Activated CD4-positive, CD25-positive, alpha-beta regulatory T cell (primary cell): ENCODE results near the gene ARHGAP26.

Experiments
- DNase-seq, 4 experiments: peaks; one replicate each; lab custom pipeline; 2025; lab: John Stamatoyannopoulos, UW

The ARHGAP26 gene

DNA sequence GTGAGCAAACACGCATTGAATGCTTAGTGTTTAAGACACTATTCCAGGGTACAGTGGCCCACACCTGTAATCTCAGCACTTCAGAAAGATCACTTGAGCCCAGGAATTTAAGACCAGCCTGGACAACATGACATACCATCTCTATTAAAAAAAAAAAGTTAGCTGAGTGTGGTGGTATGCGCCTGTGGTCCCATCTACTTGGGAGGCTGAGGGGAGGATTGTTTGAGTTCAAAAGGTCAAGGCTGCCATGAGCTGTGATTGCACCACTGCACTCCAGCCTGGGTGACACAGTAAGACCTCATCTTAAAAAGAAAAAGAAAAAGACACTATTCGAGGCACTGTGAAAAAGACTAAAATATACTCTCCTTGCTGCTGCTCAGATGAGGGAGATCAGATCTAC, 392.6 kb downstream of the ARHGAP26 start:
- no peak for DNase-seq

- DNase-seq: no peak
These were observed 394.4 kb downstream of the ARHGAP26 start for GRCh38 chr5:143164557-143164956.

GRCh38 chr5:143165049-143165880, 395.1 kb downstream of the ARHGAP26 start:
- DNase-seq: no peak

GRCh38 chr5:143166090-143166489, 395.9 kb downstream of the ARHGAP26 start:
- no peak for DNase-seq

DNA sequence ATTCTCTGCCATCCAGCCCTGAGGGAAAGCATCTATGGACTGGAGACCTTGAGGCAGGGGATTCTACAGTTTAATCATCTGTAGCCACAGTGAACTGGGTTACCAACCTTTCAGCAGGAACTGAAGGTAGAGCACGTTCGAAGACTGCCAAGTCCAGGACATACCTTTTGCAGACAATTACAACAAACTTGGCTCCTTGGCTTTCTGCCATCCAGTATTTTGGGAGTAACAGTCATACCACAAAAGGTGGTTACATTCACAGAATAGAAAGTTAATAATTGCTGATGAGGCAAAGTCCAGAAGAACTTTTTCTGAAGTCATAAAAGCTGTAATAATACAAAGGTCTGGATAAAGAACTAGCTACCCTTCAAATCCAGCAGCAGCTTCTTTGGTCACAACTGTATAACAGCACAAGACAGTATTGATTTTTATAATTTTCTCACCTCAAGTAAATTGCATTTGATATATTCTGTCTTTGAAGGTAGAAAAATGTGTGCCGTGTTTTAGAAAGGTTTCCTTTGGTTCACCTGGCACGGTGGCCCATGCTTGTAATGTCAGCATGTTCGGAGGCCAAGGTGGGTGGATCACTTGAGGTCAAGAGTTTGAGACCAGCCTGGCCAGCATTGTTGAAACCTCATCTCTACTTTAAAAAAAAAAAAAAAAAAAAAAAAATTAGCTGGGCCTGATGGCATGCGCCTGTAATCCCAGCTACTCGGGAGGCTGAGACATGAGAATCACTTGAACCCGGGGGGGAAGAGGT, 396.7 kb downstream of the ARHGAP26 start:
- DNase-seq: no peak

GRCh38 chr5:143168171-143168741, 398.1 kb downstream of the ARHGAP26 start:
- no peak for DNase-seq

GRCh38 chr5:143168921-143169810, 399.0 kb downstream of the ARHGAP26 start:
- no peak for DNase-seq

- DNase-seq: no peak
These were observed 399.9 kb downstream of the ARHGAP26 start for GRCh38 chr5:143170104-143170503.

GRCh38 chr5:143170977-143171376, 400.8 kb downstream of the ARHGAP26 start:
- no peak for DNase-seq

GRCh38 chr5:143172739-143173138, 402.6 kb downstream of the ARHGAP26 start:
- no peak for DNase-seq

DNA sequence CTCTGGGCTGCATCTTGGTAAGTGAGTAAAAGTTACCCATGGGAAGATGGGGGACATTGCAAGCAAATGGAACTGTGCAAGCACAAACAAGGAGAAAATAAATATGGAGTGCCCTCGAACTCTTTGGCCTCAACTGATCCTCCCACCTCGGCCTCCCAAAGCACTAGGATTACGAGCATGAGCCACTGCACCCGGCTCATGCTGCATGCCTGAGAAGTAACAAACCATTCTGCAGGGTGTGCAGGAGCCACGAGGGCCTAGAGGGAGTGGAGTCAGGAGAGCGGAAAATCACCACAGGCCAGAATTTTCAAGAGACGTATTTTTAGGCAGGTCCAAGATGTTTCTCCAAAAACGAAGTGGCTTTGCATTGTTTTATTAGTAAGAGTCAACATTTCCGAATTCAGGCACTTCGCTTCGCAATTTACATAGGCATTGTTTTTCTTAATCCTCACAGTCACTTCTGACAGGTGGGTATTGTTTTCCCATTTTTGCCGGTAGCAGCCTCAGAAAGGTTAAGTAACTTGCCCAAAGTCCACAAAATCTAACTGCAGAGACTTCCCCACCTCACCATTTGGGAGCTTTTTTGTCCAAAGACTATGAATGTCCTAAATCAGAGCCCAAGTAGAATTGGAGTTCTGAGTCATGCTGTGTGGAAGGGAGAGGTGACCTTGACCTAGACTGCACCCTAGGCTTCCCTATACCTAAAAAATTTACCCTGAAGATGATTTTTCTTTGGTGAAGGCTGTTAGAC, 403.1 kb downstream of the ARHGAP26 start:
- DNase-seq: no peak

GRCh38 chr5:143174714-143175398, 404.7 kb downstream of the ARHGAP26 start:
- no peak for DNase-seq

DNA sequence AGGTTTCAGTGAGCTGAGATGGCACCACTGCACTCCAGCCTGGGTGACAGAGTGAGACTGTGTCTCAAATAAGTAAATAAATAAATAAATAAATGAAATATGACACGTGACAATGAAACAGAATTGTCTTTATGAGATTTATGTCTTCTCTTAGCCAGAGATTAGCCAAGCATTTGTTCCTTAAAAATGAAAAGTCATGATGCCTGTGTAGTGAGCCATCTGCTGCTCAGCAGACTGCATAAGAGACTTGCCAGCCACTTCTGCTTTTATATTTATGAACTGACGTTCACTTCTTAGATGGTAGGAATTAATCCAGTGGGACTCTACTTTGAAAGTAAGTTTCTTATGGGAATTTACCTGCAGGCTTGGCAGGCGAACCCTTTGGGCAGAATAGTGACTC, 405.9 kb downstream of the ARHGAP26 start:
- no peak for DNase-seq

DNA sequence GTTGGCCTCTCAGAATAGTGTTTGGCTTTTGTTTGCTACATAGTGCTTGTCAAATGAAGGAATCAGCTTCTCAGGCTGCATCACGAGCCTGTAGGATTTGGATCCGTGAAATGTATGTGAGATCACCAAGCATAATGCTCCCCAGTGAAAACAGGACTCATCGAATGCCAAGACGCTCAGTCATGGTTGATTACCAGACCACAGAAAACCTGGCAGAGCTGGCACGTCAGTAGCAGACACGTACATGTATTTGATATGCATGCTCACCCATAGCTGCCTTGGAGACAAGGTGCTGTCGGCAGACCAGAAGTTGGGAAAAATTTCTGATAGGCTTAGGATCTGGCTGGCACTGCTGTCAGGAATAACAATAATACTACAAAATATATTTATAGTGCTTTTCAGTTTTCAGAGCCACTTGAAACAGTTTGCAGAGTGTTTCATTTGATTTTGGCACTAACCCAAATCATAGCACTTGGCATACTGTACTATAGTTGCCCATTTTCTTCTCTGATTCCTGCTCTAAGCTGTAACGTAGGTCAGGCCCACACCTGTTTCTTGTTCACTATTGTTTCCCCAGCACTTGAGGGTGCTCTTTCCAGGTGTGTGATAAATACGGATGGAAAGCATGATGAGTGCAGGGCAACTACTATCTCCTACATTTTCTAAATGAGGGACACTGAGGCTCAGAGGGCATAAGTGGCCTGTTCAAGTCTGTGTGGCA, 407.2 kb downstream of the ARHGAP26 start:
- no peak for DNase-seq

DNA sequence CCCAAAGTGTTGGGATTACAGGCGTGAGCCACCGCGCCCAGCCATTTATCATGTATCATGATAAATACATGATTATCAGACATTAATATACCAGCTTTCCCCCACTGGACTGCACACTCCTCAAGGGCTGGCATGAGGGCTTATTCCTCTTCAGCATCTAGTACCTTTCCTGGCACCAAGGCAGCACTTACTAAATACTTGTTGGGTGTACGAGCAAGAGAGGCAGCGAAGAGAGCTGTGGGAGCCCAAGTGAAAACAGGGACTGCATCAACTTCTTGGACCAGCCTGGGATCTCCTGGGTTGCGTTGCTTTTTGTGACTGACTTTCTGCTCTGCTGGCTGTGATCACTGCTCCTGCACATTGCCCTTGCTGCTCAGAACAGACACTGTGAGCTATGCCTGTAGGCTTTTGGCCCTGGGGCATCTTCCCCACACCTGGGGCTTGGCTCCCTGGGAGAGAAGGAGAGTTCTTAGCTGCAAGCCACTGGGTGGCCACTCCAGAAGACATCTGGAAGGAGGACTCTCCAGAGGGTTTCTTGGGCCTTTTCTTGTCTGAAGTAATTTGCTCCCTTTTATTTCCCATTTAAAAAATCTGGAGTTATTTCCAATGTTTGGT, 409.1 kb downstream of the ARHGAP26 start:
- DNase-seq: no peak

DNA sequence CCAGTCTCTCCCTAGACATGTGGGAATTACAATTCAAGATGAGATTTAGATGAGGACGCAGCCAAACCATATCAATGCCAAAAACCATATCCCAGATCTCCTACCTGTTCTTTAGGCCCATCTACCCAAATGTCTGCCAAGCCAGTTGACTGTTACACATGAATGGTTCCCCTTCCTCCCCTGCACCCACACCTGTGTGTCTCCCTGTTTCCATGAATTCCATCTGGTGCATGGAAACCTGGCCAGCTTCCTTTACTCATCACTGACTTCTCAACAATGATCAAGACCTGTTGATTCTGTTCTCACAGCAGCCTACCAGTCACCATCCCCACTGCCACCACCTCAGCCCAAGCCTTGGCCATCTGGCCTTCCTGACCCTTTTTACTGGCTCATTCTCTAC, 410.6 kb downstream of the ARHGAP26 start:
- DNase-seq: no peak

DNA sequence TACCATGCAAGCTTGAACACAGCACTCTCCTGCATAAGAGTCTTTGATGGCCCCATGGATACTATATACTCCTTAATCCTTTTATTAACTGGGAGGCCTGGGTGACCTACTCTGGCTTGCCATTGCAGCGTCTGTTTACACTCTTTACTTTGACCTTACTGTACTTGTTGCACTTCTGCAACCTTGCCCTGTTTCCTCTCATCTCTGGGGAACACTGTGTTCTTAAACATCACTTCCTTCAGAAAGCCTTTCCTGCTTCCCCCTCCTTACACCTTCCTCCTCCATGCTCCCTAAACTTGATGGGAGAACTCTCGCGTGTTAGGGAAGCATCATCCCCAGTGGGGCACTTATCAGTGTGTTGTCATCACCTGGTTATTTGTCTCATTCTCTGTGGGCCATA, 411.0 kb downstream of the ARHGAP26 start:
- no peak for DNase-seq

- DNase-seq: no peak
These were observed 411.9 kb downstream of the ARHGAP26 start for GRCh38 chr5:143182106-143182505.
